ENCODE measurements around the gene TMEM63B.
"Not testable (repeated sequence)": the region's sequence is repeated elsewhere in the genome, so short reads cannot be mapped to it uniquely, and the experiment has no call there.

TMEM63B gene

DNA sequence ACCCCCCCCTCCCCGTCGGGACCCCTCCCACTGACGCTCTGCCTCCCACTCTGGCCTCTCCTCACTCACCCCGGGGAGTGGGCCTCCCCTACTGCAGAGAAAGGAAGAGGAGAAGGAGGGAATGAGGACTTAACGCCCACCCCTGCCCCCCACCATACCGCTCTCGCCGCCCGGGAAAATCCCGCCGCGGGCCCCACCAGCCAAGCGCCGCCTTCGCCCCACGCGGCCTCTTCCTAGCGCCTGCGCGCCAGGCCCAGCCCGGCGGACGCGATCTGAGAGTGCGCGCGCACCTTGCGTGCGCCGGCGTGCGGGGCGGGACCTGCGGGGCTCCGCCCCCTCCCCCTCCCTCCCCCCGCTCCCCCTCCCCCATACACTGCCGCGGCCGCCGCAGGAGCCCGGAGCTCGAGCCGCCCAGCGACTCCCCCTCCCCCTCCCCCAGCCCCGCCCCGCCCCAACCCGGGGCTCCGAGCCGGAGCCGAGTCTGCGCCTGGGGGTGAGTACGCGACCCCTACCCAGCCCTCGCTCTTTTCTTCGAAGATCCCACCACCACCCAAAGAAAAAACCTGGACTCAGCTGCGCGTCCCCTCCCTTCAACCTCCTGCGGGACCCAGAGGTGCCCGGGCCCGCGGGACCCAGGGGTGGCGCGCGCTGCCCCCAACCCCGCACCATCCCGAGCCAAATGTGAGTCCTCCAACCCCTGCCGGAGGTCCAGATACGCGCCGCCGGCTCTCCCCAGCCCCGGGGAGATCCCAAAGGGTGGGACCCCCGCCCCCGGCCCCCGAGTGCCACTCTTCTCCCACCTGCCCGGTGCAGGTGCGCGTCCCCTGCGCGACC is at the start of gene TMEM63B, which contains the start of gene MRPL14:
Gene TMEM63B (plus strand): TSS at position 369 of the 834 bp plus-strand sequence. CDS start 7,031 bp downstream, outside the sequence.
Gene MRPL14 (minus strand): TSS at position 267 of the 834 bp plus-strand sequence. CDS start 10,841 bp downstream, outside the sequence.
- DNase-seq, result peak; percentile 95

DNA sequence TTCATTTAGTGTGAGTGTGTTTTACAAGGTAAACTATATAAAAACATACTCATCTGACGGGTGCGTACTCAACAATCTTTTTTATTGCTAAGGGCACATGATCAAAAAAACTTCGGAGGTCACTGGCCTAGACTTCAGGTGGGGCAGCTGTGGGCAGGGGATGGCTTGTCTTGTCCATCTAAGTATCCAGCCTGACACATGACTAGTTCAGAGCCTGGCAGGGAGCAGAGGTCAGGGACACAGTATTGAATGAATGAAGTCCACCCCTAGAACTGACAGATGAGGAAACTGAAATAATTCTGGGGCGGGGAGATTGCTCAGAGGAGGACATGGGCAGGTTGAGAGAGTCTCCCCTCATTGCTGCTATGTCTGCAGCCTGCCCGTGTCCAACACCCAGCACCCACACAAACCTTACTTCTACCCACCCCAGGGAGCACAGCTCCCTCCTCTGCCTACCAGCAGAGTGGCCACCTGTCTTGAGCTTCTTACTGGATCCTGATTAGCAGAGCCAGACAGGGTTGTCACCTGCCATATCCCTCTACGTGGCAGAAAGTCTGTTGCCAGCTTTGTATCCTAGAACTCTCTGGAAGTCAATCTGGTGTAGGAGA is 49.0 kb upstream of the TMEM63B start:
- no peak for DNase-seq

DNA sequence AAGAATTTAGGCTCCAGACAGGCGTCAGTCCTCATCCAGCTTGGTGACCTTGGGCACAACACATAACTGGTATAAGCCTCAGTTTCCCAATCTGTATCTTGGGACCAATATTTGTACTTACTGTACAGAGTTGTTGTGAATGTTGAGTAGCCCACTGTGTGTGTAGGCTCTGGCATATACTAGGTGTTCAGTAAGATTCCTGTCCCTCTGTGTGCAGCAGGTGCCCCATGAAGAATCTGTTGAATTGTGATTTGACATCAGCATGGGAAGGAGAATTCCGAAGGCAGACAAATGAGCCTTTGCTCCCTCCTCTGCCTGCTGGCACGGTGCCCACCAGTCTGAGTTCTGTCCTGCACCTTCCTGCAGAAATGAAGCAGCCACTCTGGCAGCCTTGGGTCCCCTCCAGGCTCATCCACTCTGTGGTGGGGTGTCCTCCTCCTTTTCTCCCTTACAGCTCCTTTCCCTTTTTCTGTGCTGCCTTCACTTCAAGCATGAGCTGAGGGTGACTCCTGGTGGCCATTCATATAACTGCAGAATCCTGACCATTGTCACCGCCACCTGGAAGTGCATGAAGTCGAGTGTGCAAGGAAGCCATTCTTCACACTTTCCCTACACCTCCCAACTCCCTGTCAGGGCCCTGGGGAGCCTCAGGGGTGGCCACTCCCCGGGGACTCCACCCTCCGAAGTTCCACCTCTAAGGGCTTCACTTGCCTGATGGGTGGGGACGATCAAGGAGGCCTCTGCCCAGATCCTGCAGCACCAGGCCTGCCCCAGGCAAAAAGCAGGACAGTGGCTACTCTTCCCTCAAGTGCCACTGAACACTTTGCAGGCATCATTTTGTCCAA is 48.3 kb upstream of the TMEM63B start:
- peak; percentile 84 for DNase-seq

DNA sequence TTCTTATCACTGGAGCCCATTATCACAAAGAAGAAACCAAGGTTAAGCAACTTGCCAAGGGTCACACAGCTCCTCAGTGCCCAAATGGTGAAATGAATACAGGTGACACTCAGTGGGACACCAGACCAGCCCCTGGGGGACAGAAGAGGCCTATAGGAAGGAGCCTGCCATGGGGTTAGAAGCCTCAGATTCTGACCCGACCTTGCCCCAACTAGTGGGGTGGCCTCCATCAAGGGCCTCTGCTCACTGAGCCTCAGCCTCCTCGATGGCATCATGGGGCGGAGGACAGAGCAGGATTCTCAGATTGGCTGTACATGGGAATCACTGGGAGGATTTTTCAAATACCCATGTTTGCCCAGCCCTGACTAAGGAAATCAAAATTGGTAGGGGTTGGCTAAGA is 47.7 kb upstream of the TMEM63B start:
- DNase-seq, result no peak

DNA sequence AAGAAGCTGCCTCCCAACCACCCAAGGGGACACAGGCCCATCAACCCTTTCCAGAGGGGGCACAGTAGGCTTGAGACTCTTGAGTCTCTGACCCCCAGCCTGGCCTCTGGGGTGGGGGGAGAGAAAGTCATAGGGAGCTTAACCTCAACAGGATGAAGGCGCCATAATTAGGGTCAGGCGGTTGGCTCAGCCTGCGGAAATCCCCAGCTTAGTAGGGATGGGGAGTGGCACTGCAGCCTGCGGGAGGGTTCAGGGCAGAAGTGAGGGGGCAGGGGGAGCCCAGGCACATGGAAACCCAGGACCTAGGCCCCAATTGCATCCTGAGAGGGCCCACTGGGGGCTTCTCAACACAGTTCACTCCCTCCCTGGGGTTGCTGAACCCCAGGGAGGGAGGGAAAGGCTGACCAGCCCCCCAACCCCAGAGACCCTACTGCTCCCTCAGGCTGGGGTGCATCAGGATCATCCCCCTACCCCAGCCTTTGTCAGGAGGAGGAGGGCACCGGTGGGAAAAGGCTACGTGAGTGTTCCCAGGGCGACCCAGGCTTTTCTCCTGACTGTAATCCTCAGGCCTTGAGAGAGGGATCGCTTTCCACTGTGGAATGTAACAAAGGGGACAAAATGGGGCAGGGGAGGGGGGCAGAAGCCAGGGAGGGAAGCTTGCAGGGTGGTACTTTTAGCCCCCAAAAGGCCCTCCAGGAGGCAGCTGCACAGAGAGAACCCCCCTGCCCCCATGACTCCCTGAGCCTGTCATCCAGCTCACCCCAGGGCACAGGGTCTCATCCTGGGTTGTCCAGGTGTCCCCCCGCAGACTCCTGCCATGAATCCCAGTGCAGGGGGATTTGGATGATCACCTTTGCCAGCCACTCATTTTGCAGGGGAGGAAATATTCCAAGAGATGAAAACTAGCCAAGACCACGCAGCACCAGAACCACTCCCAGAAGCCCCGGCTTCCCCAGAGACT is 46.5 kb upstream of the TMEM63B start:
- no peak for DNase-seq

DNA sequence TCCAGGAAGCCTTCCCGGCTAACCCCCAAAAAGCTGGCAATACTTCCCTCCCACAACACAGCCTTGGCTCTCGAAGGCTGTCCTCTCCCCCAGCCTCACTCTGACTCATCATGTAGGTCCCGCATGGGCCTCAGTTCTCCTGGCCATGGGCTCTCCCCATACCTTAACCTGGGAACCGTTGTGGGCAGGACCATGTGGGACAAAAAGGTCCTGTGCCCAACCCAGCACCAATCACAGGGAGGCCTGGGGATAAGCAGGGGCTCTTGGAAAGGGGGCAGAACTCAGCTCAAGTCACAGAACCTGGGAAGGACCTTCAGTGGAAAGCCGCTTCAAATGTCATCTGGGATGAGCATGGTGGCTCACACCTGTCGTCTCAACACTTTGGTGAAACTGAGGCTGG is 45.6 kb upstream of the TMEM63B start:
- DNase-seq, result no peak

DNA sequence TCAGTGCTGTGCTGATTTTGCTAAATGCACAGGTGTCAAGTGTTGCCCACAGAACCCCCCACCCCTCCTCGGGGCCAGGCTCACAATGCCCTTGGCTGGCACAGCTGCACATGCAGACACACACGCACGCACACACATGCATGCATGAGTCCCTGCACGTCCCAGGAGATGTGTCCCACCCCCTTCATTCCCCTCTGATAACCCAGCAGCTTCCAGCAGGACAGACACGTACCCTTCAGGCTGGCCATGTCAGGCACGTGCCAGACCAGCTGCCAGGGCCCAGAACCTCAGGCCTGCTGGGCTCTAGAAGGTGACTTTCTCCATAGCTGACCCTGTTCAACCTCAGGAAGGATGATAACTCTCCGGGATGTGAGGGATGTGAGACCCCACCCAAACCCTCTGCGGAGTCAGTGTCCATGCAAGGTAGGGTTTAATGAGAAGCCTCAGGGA is 44.5 kb upstream of the TMEM63B start:
- DNase-seq, result no peak

DNA sequence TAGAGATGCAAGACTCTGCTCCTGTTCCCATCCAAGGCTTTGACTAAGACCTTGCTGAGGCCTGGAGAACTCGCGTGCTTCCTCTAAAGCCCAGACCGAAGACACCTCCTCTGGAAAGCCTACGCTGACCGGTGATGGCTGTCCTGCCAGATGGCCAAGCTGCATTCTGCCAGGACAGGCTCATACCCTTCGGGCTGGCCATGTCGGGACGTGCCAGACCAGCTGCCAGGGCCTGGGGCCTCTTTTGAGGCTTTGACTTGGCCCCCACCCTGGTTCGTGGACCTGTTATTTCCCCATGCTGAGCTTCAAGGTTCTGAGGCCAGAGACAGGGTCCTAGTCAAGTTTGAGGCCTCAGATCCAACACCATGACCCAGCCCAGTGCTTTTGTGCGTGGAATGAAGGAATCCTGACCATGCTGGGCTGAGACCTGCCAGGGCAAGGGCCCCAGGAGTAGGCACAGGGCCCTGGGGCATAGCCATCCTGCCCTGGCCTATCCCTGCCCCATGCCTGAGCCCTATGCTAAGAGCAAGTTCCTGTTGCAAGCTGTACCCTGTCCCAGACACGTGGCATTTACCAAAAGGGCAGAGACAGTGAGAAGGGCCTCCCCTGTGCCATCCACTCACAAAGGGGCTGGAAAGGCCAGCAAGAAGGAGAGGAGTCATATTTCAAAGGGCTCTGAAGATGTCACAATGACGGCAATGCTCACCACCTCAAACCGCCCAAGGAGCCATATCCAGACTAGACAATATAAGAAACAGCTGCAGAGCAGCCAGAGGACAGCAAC is 42.9 kb upstream of the TMEM63B start:
- no peak for DNase-seq

DNA sequence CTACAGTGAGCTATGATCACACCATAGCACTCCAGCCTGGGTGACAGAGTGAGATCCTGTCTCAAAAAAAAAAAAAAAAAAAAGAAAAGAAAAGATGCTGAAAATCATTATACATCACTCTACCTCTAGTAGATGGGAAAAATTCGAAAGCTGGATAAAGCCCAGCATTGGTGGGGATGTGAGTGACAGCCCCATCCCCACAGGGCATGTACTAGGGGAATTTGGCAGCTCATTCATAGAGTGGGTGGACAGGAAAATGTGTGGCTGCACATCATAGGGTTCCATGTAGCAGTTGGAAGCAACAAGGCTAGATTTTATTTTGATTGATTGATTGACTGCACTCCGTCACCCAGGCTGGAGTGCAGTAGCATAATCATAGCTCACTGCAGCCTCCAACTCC is 42.1 kb upstream of the TMEM63B start:
- DNase-seq, result no peak

DNA sequence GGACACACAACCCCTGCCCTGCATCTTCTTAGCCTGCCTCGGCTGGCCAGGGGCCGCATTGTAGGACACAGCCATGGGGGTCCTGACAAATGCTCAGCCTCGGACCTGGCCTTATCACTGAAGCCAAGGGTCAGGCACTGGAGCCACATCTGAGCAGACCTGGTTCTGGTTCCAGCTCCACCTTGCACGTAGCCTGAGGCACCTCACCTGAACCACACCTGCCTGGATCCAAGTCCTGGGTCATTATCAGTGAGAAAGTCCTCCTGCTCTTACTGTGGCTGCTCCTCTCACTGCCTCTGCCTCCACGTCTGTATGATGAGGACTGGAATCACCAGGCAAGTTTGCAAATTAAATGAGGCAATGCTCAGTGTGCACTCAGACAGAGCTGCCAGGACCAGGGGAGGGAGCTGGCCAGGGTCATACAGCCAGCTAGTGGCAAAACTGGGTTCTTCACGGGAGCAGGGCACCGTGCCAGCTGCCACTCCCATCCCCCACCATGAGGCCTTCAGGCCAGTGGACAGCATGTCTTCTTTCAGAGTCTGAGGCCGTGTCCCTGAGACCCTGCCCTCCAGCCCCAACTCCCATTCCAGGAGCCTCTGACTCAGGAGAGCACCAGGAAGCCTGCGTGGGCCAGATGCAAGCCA is 40.3 kb upstream of the TMEM63B start:
- DNase-seq, result no peak

DNA sequence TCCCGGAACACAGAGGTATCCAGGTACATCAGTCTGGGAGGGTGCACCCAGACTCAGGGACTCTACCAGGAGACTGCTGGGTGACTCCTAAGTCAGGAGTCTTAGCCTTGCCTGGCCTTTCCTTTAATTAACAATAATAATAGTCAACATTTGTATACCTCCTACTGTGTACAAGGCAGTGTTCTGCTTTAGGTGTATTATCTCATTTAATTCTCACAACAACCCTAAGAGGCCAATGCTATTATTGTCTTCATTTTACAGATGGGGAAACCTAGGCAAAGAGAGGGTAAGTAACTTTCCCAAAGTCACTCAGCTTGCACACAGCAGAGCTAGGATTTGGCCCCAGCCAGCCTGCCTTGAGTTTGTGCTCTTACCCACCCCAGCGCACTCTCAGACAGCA is 39.7 kb upstream of the TMEM63B start:
- no peak for DNase-seq

DNA sequence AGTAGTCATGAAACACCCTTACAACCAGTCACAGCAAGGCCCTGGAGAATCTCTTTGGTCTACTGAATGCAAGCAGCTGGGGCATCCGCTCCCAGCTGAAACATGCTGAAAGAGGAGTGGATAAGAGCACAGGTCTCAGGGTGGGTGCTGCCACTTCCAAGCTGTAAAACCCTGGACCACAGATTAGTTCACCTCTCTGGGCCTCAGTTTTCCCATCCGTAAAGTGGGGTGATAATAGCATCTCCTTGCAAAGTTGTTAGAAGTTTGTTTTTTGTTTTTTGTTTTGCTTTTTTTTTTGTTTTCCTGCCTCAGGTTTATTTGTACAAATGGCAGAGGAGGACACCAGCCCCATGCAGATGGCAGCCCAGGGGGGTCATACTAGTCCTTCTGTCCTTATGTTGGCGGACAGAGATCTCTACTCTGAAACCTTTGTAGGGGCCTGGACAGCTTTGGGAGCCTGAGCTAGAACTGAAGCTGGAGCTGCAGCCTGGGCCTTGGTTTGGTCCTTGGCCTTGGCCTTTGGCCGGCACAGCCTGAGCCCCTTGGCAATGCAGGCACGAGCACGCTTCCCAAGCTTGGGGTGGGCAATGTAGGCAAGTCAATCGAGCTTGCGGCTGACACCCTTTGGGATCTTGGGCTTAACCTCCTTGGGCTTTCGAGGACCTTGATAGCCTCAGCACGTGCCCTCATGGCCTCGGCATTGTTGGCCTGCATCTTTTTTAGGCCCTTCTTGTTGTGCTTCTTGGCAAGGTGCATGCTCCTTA is 38.3 kb upstream of the TMEM63B start:
- DNase-seq, result no peak

DNA sequence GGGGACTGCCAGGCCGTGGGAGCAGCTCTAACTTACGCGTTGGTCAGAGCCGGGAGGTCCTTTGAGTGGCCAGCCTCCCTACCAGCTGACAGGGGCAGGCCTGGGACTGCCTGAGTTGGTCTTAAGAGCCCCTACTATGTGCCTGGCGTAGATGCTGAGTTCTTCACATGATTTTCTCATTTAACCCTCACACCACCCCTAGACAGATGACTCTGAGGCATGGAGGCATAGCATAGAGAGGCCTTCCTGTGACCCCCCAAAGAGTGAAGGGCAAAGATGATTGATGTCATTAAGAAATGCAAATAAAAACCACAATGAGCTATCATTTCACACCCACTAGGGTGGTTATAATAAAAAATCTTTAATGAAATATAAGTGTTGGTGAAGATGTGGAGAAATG is 36.9 kb upstream of the TMEM63B start:
- DNase-seq, result no peak

DNA sequence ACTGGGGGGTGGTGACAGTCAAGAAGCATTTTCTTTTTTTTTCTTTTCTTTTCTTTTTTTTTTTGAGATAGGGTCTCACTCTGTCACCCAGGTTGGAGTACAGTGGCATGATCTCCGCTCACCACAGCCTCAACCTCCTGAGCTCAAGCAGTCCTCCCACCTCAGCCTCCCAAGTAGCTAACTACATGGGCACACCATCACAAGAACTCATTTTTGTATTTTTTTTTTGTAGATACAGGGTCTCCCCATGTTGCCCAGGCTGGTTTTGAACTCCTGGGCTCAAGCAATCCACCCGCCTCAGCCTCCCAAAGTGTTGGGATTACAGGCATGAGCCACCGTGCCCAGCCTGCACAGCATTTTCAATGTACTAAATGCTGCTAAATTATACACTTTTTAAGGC is 36.0 kb upstream of the TMEM63B start:
- DNase-seq, result not testable (repeated sequence)

DNA sequence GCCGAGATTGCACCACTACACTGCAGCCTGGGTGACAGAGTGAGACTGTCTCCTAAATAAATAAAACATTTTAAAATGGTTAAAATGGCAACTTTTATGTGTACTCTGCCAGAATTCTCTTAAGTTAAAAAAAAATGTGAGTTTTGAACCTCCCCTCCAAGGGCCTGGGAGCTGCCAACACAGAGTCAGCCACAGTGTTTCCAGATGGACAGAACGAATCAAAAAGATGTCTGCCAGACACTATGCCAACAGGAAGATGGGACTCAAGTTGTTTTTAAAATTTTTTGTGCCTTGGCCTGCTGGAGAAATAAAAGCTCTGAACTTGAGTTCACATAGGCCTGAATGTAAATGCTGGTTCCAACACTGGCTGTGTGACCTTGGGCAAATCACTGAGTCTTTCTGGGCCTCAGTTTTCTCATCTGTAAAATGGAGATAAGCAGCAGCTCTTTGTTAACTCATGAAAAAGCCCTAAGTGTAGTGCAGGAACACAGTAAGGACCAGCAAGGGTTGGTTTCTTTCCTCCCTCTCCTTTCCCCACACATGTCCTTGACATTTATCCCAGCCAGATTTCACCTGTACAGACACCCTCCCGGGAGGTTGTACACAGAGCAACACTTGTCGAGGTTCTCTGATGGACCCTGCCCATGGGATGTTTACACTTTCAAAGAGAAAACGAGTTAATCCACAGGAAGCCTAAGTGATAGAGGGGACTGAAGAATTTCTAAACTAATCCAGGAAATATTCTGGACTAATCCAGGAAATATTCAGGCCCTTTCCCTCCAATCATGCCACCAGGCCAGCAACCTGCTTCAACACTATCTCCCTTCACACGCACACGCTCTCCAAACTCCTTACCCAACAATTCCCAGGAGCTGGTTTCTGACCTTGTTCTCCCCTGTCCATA is 35.1 kb upstream of the TMEM63B start:
- no peak for DNase-seq

DNA sequence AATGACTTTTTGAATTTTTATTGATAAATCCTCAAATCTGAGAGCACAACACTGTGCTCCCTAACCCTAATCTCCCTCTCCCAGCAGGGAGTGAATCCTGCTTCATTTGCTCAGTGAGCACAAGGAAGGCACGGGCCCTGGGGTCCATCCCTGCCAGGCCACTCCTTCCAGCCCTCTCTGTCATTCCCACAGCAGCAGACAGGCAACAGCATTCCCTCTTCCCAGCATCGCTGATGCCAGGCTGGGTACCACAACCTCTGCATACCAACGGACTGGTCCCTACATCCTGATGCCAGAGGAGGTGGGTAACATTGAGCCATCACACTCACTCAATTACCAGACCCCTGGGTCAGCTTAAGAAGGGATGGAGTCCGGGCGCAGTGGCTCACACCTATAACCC is 34.3 kb upstream of the TMEM63B start:
- no peak for DNase-seq

DNA sequence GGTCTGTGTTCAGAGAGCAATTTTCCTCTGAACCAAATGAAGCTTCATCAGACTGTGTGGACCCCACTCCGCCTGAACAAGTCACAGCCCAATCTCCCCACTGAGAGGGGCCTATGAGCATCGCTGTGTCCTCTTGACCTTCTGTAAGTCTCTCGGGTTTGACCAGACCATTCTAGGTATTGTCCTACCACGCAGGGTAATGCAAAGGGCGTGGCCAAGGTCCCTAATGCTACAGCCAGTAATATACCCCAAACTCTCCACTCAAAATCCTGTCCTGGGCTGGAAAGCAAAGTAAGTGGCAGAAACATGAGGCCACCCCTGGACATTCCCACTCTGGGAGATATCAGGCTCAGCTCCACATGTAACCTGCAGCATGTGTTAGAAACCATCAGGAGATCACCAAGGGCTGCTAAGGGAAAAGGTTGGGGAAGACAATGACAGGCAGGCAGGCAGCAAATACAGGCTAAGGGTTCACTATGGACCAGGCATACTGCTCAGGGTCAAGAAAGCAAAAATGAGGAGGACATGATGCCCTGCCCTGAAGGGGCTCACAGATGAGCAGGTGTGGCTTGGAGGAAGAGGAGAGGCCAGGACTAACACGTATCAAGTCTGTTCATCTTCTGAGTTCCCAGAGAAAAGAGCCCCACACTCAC is 33.5 kb upstream of the TMEM63B start:
- DNase-seq, result no peak

All from femur (tissue), 1 donor.